H1 (cell line): ENCODE results near the gene UPF1. TPM values are rescaled to one million over a fixed set of nuclear protein-coding genes. Genes with fewer than 3 reads are reported as not detected.

Experiments
- CTCF ChIA-PET: fragments of 300-600 bp; sonication (Branson Sonifier 250); formaldehyde crosslinking; loops from one replicate; lab custom pipeline; 2021; ENCODE audit not compliant: partially characterized antibody; lab: Charles Lee
- POLR2A ChIA-PET: fragments of 300-600 bp; sonication (Branson Sonifier 250); formaldehyde crosslinking; loops from one replicate; lab custom pipeline; 2021; ENCODE audit warnings: inconsistent platforms; ENCODE audit not compliant: partially characterized antibody; lab: Charles Lee
- DNase-seq, 2 experiments: peaks; one replicate each; pipeline versions ENCODE4 v3.0.0 to v3.0.0-alpha.2; 2010 to 2022; ENCODE audit warnings: low spot score in 2 of 2, low read depth in 1 of 2, mixed read lengths in 1 of 2
- FAIRE-seq: peaks from 2 replicates; lab custom pipeline; 2011; peaks lifted over from hg19 to GRCh38; lab: Jason Lieb, UNC
- H2AFZ ChIP-seq: 2 replicates; pipeline ENCODE4 v1.8.1; 2012; ENCODE audit warnings: low read length, inconsistent platforms
- H2AK5ac ChIP-seq: 2 replicates; pipeline ENCODE4 v1.6.1; 2013; ENCODE audit warnings: low read depth, low read length
- H2BK120ac ChIP-seq: replicated peaks from 2 replicates; pipeline ENCODE3; 2013; ENCODE audit warnings: low read depth, low read length, inconsistent platforms
- H2BK12ac ChIP-seq: 2 replicates; pipeline ENCODE4 v1.6.1; 2013; ENCODE audit warnings: low read depth, low read length
- H2BK15ac ChIP-seq: 2 replicates; pipeline ENCODE4 v1.6.1; 2013; ENCODE audit warnings: low read length
- H2BK20ac ChIP-seq: 2 replicates; pipeline ENCODE4 v1.6.1; 2013; ENCODE audit warnings: low read length
- H2BK5ac ChIP-seq: 2 replicates; pipeline ENCODE4 v1.6.1; 2013; ENCODE audit warnings: low read depth, low read length
- H3K14ac ChIP-seq: 2 replicates; pipeline ENCODE4 v1.6.1; 2013; ENCODE audit warnings: inconsistent platforms; ENCODE audit not compliant: insufficient read length
- H3K18ac ChIP-seq: 2 replicates; pipeline ENCODE4 v1.6.1; 2013; ENCODE audit warnings: low read length; ENCODE audit errors: extremely low read depth
- H3K23ac ChIP-seq: 2 replicates; pipeline ENCODE4 v1.6.1; 2013; ENCODE audit warnings: inconsistent platforms; ENCODE audit not compliant: insufficient read length
- H3K23me2 ChIP-seq: 2 replicates; pipeline ENCODE4 v1.6.1; 2013; ENCODE audit warnings: low read depth, low read length
- H3K27ac ChIP-seq: 2 replicates; pipeline ENCODE4 v1.6.1; 2011; ENCODE audit warnings: low read depth, low read length, inconsistent platforms
- H3K27me3 ChIP-seq, 4 experiments: replicated peaks in 1 of 4; 1 replicate in 1 of 4; 2 replicates in 3 of 4; pipeline versions ENCODE4 v1.6.1 to v1.8.1; 2011 to 2013; ENCODE audit warnings: low read length in 3 of 4, mild to moderate bottlenecking in 3 of 4, inconsistent platforms in 2 of 4, mixed read lengths in 2 of 4, moderate library complexity in 1 of 4; ENCODE audit not compliant: control insufficient read depth in 3 of 4, insufficient read depth in 3 of 4; ENCODE audit errors: extremely low read depth in 1 of 4
- H3K36me3 ChIP-seq, 4 experiments: 2 replicates each; pipeline versions ENCODE4 v1.6.1 to v1.8.1; 2011 to 2013; ENCODE audit warnings: mild to moderate bottlenecking in 4 of 4, low read length in 3 of 4, moderate library complexity in 2 of 4, control low read depth in 1 of 4, inconsistent platforms in 1 of 4; ENCODE audit not compliant: insufficient read depth in 4 of 4, control insufficient read depth in 2 of 4
- H3K4ac ChIP-seq: replicated peaks from 2 replicates; pipeline ENCODE3; 2013; ENCODE audit warnings: low read length, low read depth, mixed read lengths, inconsistent platforms; ENCODE audit not compliant: insufficient read length
- H3K4me1 ChIP-seq, 4 experiments: replicated peaks in 1 of 4; 1 replicate in 1 of 4; 2 replicates in 3 of 4; pipeline versions ENCODE4 v1.6.1 to v1.8.1; 2011 to 2013; ENCODE audit warnings: low read length in 3 of 4, inconsistent platforms in 2 of 4, mixed read lengths in 1 of 4; ENCODE audit not compliant: insufficient read depth in 4 of 4, control insufficient read depth in 3 of 4
- H3K4me2 ChIP-seq, 2 experiments: 2 replicates each; pipeline versions ENCODE4 v1.6.1 to v1.8.1; 2011 to 2013; ENCODE audit warnings: low read depth in 2 of 2, low read length in 2 of 2, control low read depth in 1 of 2, inconsistent platforms in 1 of 2, mild to moderate bottlenecking in 1 of 2; ENCODE audit not compliant: insufficient read depth in 1 of 2
- H3K4me3 ChIP-seq, 4 experiments: fragments of 200-600, 300-600 bp in 1 of 4; sonication (generic), shearing (Covaris generic), sonication (Bioruptor Twin) in 1 of 4; 2 replicates each; pipeline versions ENCODE4 v1.5.1 to v1.8.1; 2011 to 2016; ENCODE audit warnings: low read length in 4 of 4, low read depth in 3 of 4, control low read depth in 2 of 4, inconsistent platforms in 2 of 4, mild to moderate bottlenecking in 2 of 4, mixed read lengths in 1 of 4, moderate library complexity in 1 of 4; ENCODE audit not compliant: insufficient read depth in 2 of 4; ENCODE audit errors: extremely low read depth in 1 of 4
- H3K56ac ChIP-seq: replicated peaks from 2 replicates; pipeline ENCODE3; 2013; ENCODE audit warnings: low read depth, mild to moderate bottlenecking, mixed read lengths, low read length, inconsistent platforms; ENCODE audit not compliant: insufficient read length
- H3K79me1 ChIP-seq: 2 replicates; pipeline ENCODE4 v1.6.1; 2013; ENCODE audit warnings: low read depth, low read length, control low read depth
- H3K79me2 ChIP-seq, 2 experiments: 2 replicates each; pipeline versions ENCODE4 v1.6.1 to v1.8.1; 2012 to 2013; ENCODE audit warnings: low read length in 2 of 2, mild to moderate bottlenecking in 2 of 2, inconsistent platforms in 1 of 2; ENCODE audit not compliant: insufficient read depth in 2 of 2, control insufficient read depth in 1 of 2
- H3K9ac ChIP-seq, 4 experiments: replicated peaks in 1 of 4; 1 replicate in 1 of 4; 2 replicates in 3 of 4; pipeline versions ENCODE4 v1.6.1 to v1.8.1; 2011 to 2013; ENCODE audit warnings: low read depth in 3 of 4, low read length in 3 of 4, control low read depth in 2 of 4, mild to moderate bottlenecking in 2 of 4, moderate library complexity in 2 of 4, inconsistent platforms in 1 of 4; ENCODE audit errors: extremely low read depth in 1 of 4
- H3K9me3 ChIP-seq, 2 experiments: 2 replicates each; pipeline versions ENCODE4 v1.6.1 to v1.8.1; 2012 to 2013; ENCODE audit warnings: mild to moderate bottlenecking in 2 of 2, moderate library complexity in 2 of 2, control low read depth in 1 of 2, inconsistent platforms in 1 of 2, low read depth in 1 of 2, low read length in 1 of 2, mixed read lengths in 1 of 2; ENCODE audit not compliant: insufficient read depth in 2 of 2
- H4K20me1 ChIP-seq, 2 experiments: replicated peaks in 1 of 2; 2 replicates each; pipeline versions ENCODE3 to v1.8.1; 2011 to 2013; ENCODE audit warnings: inconsistent platforms in 2 of 2, low read length in 2 of 2, mild to moderate bottlenecking in 1 of 2; ENCODE audit not compliant: insufficient read depth in 2 of 2, control insufficient read depth in 1 of 2
- H4K5ac ChIP-seq: 2 replicates; pipeline ENCODE4 v1.6.1; 2013; ENCODE audit warnings: low read length, low read depth, mixed read lengths, inconsistent platforms; ENCODE audit not compliant: insufficient read length
- H4K8ac ChIP-seq: 2 replicates; pipeline ENCODE4 v1.8.0; 2013; ENCODE audit warnings: mild to moderate bottlenecking, moderate library complexity, low read length, inconsistent platforms; ENCODE audit not compliant: insufficient read depth; ENCODE audit errors: extremely low read depth
- H4K91ac ChIP-seq: replicated peaks from 2 replicates; pipeline ENCODE3; 2013; ENCODE audit warnings: low read length, mixed read lengths, inconsistent platforms; ENCODE audit not compliant: insufficient read length
- ASH2L ChIP-seq: fragments of 200-600, 300-600 bp; sonication (generic); IDR thresholded peaks from one replicate; pipeline ENCODE4 v1.7.1; 2017; ENCODE audit warnings: low read length
- CHD1 ChIP-seq: IDR thresholded peaks from 2 replicates; pipeline ENCODE4 v1.6.1; 2012; ENCODE audit warnings: low read depth, low read length, improper control_type of control experiment
- POU5F1 ChIP-seq: IDR thresholded peaks from 2 replicates; pipeline ENCODE4 v1.6.1; 2011; ENCODE audit warnings: low read depth, mild to moderate bottlenecking, low read length, moderate library complexity
- WGBS, 2 experiments: shearing (Covaris generic) in 1 of 2; methylation state at CpG; one replicate each; pipeline versions ENCODE4 v1.1.6 to v1.1.7; 2013 to 2015; ENCODE audit warnings: low lambda C conversion rate in 2 of 2, mixed read lengths in 2 of 2, inconsistent platforms in 1 of 2, low coverage in 1 of 2, missing lambda C conversion rate in 1 of 2; ENCODE audit not compliant: insufficient replicate concordance in 2 of 2, insufficient coverage in 1 of 2, insufficient read length in 1 of 2; ENCODE audit errors: extremely low coverage in 1 of 2, missing lambda C conversion rate in 1 of 2; 5-methylcytosine and 5-hydroxymethylcytosine counted together
- polyA plus RNA-seq, 7 experiments: library from polyadenylated mRNA; depleted of rRNA in 3 of 7; stranded (reverse) in 5 of 7; unstranded in 2 of 7; fragments of >200 nt in 5 of 7; fragments of 200-250 nt in 2 of 7; gene quantifications; 1 replicate in 5 of 7; 2 replicates in 1 of 7; 4 replicates in 1 of 7; pipeline versions ENCODE4 v1.2.1 to v1.2.3, GENCODE V29; 2011 to 2013; ENCODE audit warnings: missing spikeins in 2 of 7, mixed read lengths in 2 of 7
- total RNA-seq: library from RNA; stranded (reverse); fragmentation: NEBNext Ultra II Directional; extraction: Animal tissue kit (Norgen Biotek cat#: 25700); gene quantifications from 2 replicates; pipeline ENCODE4 v1.2.1, GENCODE V29; 2021
- TF ChIP-seq, protein P1 (sequence below): IDR thresholded peaks from 2 replicates; pipeline ENCODE4 v1.6.1; 2011; ENCODE audit warnings: low read depth, mild to moderate bottlenecking, low read length; ENCODE audit not compliant: insufficient read depth
- TF ChIP-seq, protein P2 (sequence below): IDR thresholded peaks from 2 replicates; pipeline ENCODE4 v1.6.1; 2012; ENCODE audit warnings: inconsistent platforms
- TF ChIP-seq, protein P3 (sequence below): IDR thresholded peaks from 2 replicates; pipeline ENCODE4 v1.6.1; 2012; ENCODE audit warnings: inconsistent platforms

UPF1 gene
- total and polyA plus RNA-seq, 2 of the 8 experiments (the other 6 are each of a cell fraction or from before 2014, with no cell fraction given): 46.4 to 62.0 TPM

DNA sequence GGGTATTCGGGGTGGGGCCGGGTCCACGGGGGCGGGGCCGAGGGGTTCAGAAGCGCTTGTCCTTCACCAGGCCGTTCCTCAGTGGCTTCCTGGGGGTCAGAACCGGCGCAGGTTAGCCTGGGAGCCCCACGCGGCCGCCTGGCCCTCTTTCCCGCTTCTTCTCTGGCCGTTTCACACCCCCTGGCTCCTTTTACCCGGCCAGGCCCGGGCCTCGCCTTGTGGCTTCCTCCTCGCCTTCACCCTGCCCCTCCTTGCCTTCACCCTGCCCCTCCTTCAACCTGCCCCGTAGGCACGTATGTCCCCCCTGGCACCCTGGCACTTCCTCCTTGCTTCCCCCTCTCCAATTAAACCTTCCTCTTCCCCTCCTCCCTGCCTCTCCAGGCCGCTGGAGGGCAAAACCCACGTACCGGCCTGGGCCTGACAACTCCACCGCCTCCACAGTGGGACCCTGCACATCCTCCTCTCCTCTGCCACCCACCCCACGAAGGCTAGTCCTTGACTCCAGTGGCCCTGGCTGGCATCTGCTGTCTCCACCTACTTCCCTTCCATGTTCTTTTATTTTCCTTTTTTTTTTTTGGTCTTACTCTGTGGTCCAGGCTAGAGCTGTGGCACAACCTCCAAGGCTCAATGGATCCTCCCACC lies 38.9 kb downstream of the UPF1 start:
- Histone ChIP-seq H2AFZ (no peak overlapping the region), H4K20me1 (peaks cover 0 to 8% of the 10 kb centered on the region in 2 experiments), H3K27me3 (peaks cover 0 to 2% (median 0%) of the 10 kb centered on the region in 4 experiments; a peak in 2 of 7 replicates), H2BK5ac (no peak overlapping the region), H3K14ac (no peak overlapping the region), H2BK20ac (0 out of 2 replicates have a peak overlapping the region, but pooled peaks have one; percentile 90), H3K4me3 (peak overlapping the region in 2 of 4 experiments; percentile 11 to 49; a peak in 4 of 8 replicates), H2BK12ac (0 out of 2 replicates have a peak overlapping the region, but pooled peaks have one; percentile 60), H3K36me3 (peaks cover 5 to 12% (median 9%) of the 10 kb centered on the region in 4 experiments; a peak in 6 of 8 replicates), H3K9ac (no peak overlapping the region), H3K9me3 (no peaks in the 10 kb centered on the region), H4K91ac (no peak overlapping the region), H3K27ac (no peak overlapping the region), H4K8ac (no peak overlapping the region), H2BK15ac (peak overlapping the region; percentile 75; the same call in 1 of the 2 replicates), H3K4me1 (peaks cover 0 to 13% (median 4%) of the 10 kb centered on the region in 4 experiments; a peak in 4 of 7 replicates), H3K56ac (no peak overlapping the region), H4K5ac (no peak overlapping the region), H3K4me2 (peak overlapping the region; percentile 57 to 63), H3K79me1 (no peaks in the 10 kb centered on the region; the same call in 1 of the 2 replicates), H3K18ac (no peak overlapping the region), H2BK120ac (no peak overlapping the region), H3K4ac (no peak overlapping the region), H3K79me2 (no peaks in the 10 kb centered on the region), H3K23me2 (peaks cover 4% of the 10 kb centered on the region; the same call in 1 of the 2 replicates), H2AK5ac (peak overlapping the region; percentile 65; the same call in 1 of the 2 replicates), H3K23ac (no peak overlapping the region)
- TF ChIP-seq, protein P1, sequence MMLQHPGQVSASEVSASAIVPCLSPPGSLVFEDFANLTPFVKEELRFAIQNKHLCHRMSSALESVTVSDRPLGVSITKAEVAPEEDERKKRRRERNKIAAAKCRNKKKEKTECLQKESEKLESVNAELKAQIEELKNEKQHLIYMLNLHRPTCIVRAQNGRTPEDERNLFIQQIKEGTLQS: no peak
- TF ChIP-seq POU5F1 (no peak), CHD1 (no peak), ASH2L (no peak)
- TF ChIP-seq, protein P2, sequence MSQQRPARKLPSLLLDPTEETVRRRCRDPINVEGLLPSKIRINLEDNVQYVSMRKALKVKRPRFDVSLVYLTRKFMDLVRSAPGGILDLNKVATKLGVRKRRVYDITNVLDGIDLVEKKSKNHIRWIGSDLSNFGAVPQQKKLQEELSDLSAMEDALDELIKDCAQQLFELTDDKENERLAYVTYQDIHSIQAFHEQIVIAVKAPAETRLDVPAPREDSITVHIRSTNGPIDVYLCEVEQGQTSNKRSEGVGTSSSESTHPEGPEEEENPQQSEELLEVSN: peak; percentile 96
- TF ChIP-seq, protein P3, sequence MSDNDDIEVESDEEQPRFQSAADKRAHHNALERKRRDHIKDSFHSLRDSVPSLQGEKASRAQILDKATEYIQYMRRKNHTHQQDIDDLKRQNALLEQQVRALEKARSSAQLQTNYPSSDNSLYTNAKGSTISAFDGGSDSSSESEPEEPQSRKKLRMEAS: peak; percentile 81; the same call in 1 of the 2 replicates
- ChIA-PET CTCF (interaction anchor here (1.0 kb wide), 1 partner anchor 24 kb away, joined by 3 read pairs; no protein-coding TSS in a partner anchor), POLR2A (interaction anchor here (1.1 kb wide), 1 partner anchor 15 kb away, joined by 3 read pairs; no protein-coding TSS in a partner anchor)
- WGBS, 2 experiments: 32% methylated on average over 16 of the region's 25 CpGs; no CpG with 5 or more reads in 1 of the 2 experiments
- FAIRE-seq (no peak), DNase-seq (no peak)
